H9 (cell line): Measurements from ENCODE around the gene UGT1A3. TPM values are rescaled to one million over a fixed set of nuclear protein-coding genes. Genes with fewer than 3 reads are reported as not detected.

Experiments
- DNase-seq: peaks from one replicate; pipeline ENCODE4 v3.0.0-alpha.2; 2017
- H2AFZ ChIP-seq: one replicate; pipeline ENCODE4 v1.6.1; 2013; ENCODE audit warnings: mild to moderate bottlenecking, low read length, control low read depth, moderate library complexity
- H2AK5ac ChIP-seq: 2 replicates; pipeline ENCODE4 v1.6.1; 2013; ENCODE audit warnings: low read length, control low read depth, mixed read lengths; ENCODE audit not compliant: insufficient read length
- H2BK120ac ChIP-seq: one replicate; pipeline ENCODE4 v1.6.1; 2013; ENCODE audit warnings: low read depth, mild to moderate bottlenecking, low read length, control low read depth, inconsistent platforms; ENCODE audit not compliant: poor library complexity, severe bottlenecking
- H2BK12ac ChIP-seq: 2 replicates; pipeline ENCODE4 v1.6.1; 2013; ENCODE audit warnings: low read length, control low read depth, mixed read lengths, low read depth; ENCODE audit not compliant: insufficient read length
- H2BK15ac ChIP-seq: 2 replicates; pipeline ENCODE4 v1.6.1; 2013; ENCODE audit warnings: low read depth, low read length, control low read depth
- H2BK20ac ChIP-seq: one replicate; pipeline ENCODE4 v1.6.1; 2013; ENCODE audit warnings: low read depth, mild to moderate bottlenecking, low read length, control low read depth, inconsistent platforms; ENCODE audit not compliant: poor library complexity, severe bottlenecking
- H2BK5ac ChIP-seq: 2 replicates; pipeline ENCODE4 v1.6.1; 2013; ENCODE audit warnings: low read length, control low read depth, mixed read lengths; ENCODE audit not compliant: insufficient read length
- H3K14ac ChIP-seq: 2 replicates; pipeline ENCODE4 v1.6.1; 2013; ENCODE audit warnings: low read length, control low read depth; ENCODE audit not compliant: insufficient read depth
- H3K18ac ChIP-seq: 2 replicates; pipeline ENCODE4 v1.6.1; 2013; ENCODE audit warnings: low read depth, mild to moderate bottlenecking, mixed read lengths, low read length, control low read depth; ENCODE audit not compliant: insufficient read length
- H3K23ac ChIP-seq: 2 replicates; pipeline ENCODE4 v1.6.1; 2013; ENCODE audit warnings: low read length, control low read depth, mixed read lengths, low read depth; ENCODE audit not compliant: insufficient read length
- H3K23me2 ChIP-seq: 2 replicates; pipeline ENCODE4 v1.6.1; 2013; ENCODE audit warnings: low read depth, mild to moderate bottlenecking, mixed read lengths, low read length, control low read depth; ENCODE audit not compliant: insufficient read length, poor library complexity, severe bottlenecking
- H3K27ac ChIP-seq: 2 replicates; pipeline ENCODE4 v1.5.1; 2013; ENCODE audit warnings: low read length, control low read depth, mixed read lengths, low read depth; ENCODE audit not compliant: insufficient read length
- H3K27me3 ChIP-seq: 2 replicates; pipeline ENCODE4 v1.6.1; 2013; ENCODE audit warnings: low read length, control low read depth, inconsistent platforms; ENCODE audit not compliant: insufficient read depth
- H3K4ac ChIP-seq: 2 replicates; pipeline ENCODE4 v1.6.1; 2013; ENCODE audit warnings: low read depth, mild to moderate bottlenecking, control low read depth, inconsistent platforms, low read length, moderate library complexity
- H3K4me1 ChIP-seq: 2 replicates; pipeline ENCODE4 v1.6.1; 2013; ENCODE audit warnings: low read length, control low read depth, inconsistent platforms; ENCODE audit not compliant: insufficient read depth
- H3K4me2 ChIP-seq: 2 replicates; pipeline ENCODE4 v1.6.1; 2013; ENCODE audit warnings: low read length, control low read depth, mixed read lengths; ENCODE audit not compliant: insufficient read length, insufficient read depth
- H3K56ac ChIP-seq: 2 replicates; pipeline ENCODE4 v1.6.1; 2013; ENCODE audit warnings: low read depth, mild to moderate bottlenecking, mixed read lengths, low read length, control low read depth; ENCODE audit not compliant: insufficient read length
- H3K79me1 ChIP-seq: 2 replicates; pipeline ENCODE4 v1.6.1; 2013; ENCODE audit warnings: low read depth, mild to moderate bottlenecking, moderate library complexity, low read length, control low read depth, inconsistent platforms; ENCODE audit not compliant: insufficient read depth, poor library complexity, severe bottlenecking
- H3K79me2 ChIP-seq: 2 replicates; pipeline ENCODE4 v1.6.1; 2013; ENCODE audit warnings: low read length, control low read depth, inconsistent platforms; ENCODE audit not compliant: insufficient read depth
- H3K9ac ChIP-seq: 2 replicates; pipeline ENCODE4 v1.6.1; 2013; ENCODE audit warnings: low read length, control low read depth, mixed read lengths; ENCODE audit not compliant: insufficient read length; ENCODE audit errors: extremely low read depth
- H3K9me3 ChIP-seq: one replicate; pipeline ENCODE4 v1.6.1; 2013; ENCODE audit warnings: low read depth, low read length, inconsistent platforms; ENCODE audit not compliant: control insufficient read depth
- H3T11ph ChIP-seq: one replicate; pipeline ENCODE4 v1.6.1; 2013; ENCODE audit warnings: mild to moderate bottlenecking, low read length, control low read depth, inconsistent platforms
- H4K20me1 ChIP-seq: one replicate; pipeline ENCODE4 v1.6.1; 2013; ENCODE audit not compliant: control insufficient read depth, insufficient read length, insufficient read depth
- H4K5ac ChIP-seq: 2 replicates; pipeline ENCODE4 v1.6.1; 2013; ENCODE audit warnings: low read depth, mild to moderate bottlenecking, mixed read lengths, low read length, control low read depth; ENCODE audit not compliant: insufficient read length
- H4K8ac ChIP-seq: replicated peaks from 2 replicates; pipeline ENCODE4 v1.6.1; 2013; ENCODE audit warnings: low read length, control low read depth, mixed read lengths, low read depth; ENCODE audit not compliant: insufficient read length
- H4K91ac ChIP-seq: 2 replicates; pipeline ENCODE4 v1.6.1; 2013; ENCODE audit warnings: low read depth, mild to moderate bottlenecking, moderate library complexity, mixed read lengths, low read length, control low read depth; ENCODE audit not compliant: insufficient read length
- H3K27ac Mint-ChIP-seq, 3 experiments: 2 replicates in 2 of 3; 3 replicates in 1 of 3; pipeline ENCODE4 v1.8.0; 2020 to 2021; ENCODE audit warnings: mixed read lengths in 3 of 3, mild to moderate bottlenecking in 1 of 3, moderate library complexity in 1 of 3
- H3K27me3 Mint-ChIP-seq: 2 replicates; pipeline ENCODE4 v1.8.0; 2021; ENCODE audit warnings: low read depth, mild to moderate bottlenecking, moderate library complexity, mixed read lengths
- H3K36me3 Mint-ChIP-seq, 3 experiments: 2 replicates in 2 of 3; 3 replicates in 1 of 3; pipeline ENCODE4 v1.8.0; 2020 to 2021; ENCODE audit warnings: low read depth in 3 of 3, mixed read lengths in 3 of 3; ENCODE audit not compliant: insufficient read depth in 1 of 3
- H3K4me1 Mint-ChIP-seq, 2 experiments: 2 replicates each; pipeline ENCODE4 v1.8.0; 2020; ENCODE audit warnings: mixed read lengths in 2 of 2
- H3K4me3 Mint-ChIP-seq, 2 experiments: 2 replicates in 1 of 2; 3 replicates in 1 of 2; pipeline ENCODE4 v1.8.0; 2020 to 2021; ENCODE audit warnings: mild to moderate bottlenecking in 2 of 2, mixed read lengths in 2 of 2, moderate library complexity in 1 of 2
- H3K9me3 Mint-ChIP-seq, 2 experiments: 2 replicates in 1 of 2; 3 replicates in 1 of 2; pipeline ENCODE4 v1.8.0; 2020; ENCODE audit warnings: mild to moderate bottlenecking in 2 of 2, mixed read lengths in 2 of 2, moderate library complexity in 1 of 2
- CTCF ChIP-seq: fragments of 200-600 bp; sonication (generic); conservative IDR thresholded peaks from 3 replicates; pipeline ENCODE4 v1.8.0; 2021; ENCODE audit warnings: antibody characterized with exemption, mild to moderate bottlenecking
- WGBS: extraction: QIAGEN DNeasy Blood & Tissue Kit; methylation state at CpG from one replicate; pipeline ENCODE4 v1.1.7; 2013; ENCODE audit warnings: missing lambda C conversion rate, low lambda C conversion rate, mixed read lengths; ENCODE audit not compliant: insufficient read length; ENCODE audit errors: extremely low coverage; 5-methylcytosine and 5-hydroxymethylcytosine counted together
- total RNA-seq: library from RNA; stranded (reverse); gene quantifications from 2 replicates; pipeline ENCODE4 v1.2.1, GENCODE V29; 2021

The UGT1A3 gene
- total RNA-seq, 1 experiment from 2014 or later = not detected

- no peaks in the 10 kb centered on the region for H3K23me2 ChIP-seq
- H3K4me1 Mint-ChIP-seq = peaks cover 2% of the 10 kb centered on the region in 2 experiments; a peak in 3 of 4 replicates
- WGBS = no CpG with 5 or more reads among the region's 17 CpGs
- H2AFZ ChIP-seq = no peak overlapping the region
- no peaks in the 10 kb centered on the region for H3K27me3 ChIP-seq
- H3K9me3 ChIP-seq = no peaks in the 10 kb centered on the region
- H4K20me1 ChIP-seq = no peaks in the 10 kb centered on the region
- no peak overlapping the region for H2BK12ac ChIP-seq
- H3K79me1 ChIP-seq = no peaks in the 10 kb centered on the region
- H3K18ac ChIP-seq = no peak overlapping the region
- H2BK15ac ChIP-seq = no peak overlapping the region
- H3K27ac Mint-ChIP-seq = 0 out of 7 replicates have a peak overlapping the region, but pooled peaks of 1 of the 3 experiments have one; percentile 18
- peaks cover 0 to 2% (median 0%) of the 10 kb centered on the region in 3 experiments; a peak in 2 of 7 replicates for H3K36me3 Mint-ChIP-seq
- no peak overlapping the region for H2BK120ac ChIP-seq
- no peak overlapping the region for H3K56ac ChIP-seq
- no peak overlapping the region for H2AK5ac ChIP-seq
- TF ChIP-seq CTCF = no peak
- no peak overlapping the region for H4K91ac ChIP-seq
- no peak overlapping the region for H3K14ac ChIP-seq
- H2BK5ac ChIP-seq = no peak overlapping the region
- peaks cover 2 to 3% of the 10 kb centered on the region in 2 experiments; a peak in 4 of 5 replicates for H3K9me3 Mint-ChIP-seq
- no peak overlapping the region for H2BK20ac ChIP-seq
- peaks cover 14% of the 10 kb centered on the region for H3K27me3 Mint-ChIP-seq
- H3K4me1 ChIP-seq = no peaks in the 10 kb centered on the region
- no peak overlapping the region for H3K4me3 Mint-ChIP-seq
- no peak overlapping the region for H3K9ac ChIP-seq
- H3K79me2 ChIP-seq = no peaks in the 10 kb centered on the region
- DNase-seq = peak; percentile 15
- H3K4ac ChIP-seq = no peak overlapping the region
- H4K8ac ChIP-seq = no peak overlapping the region
- H3K27ac ChIP-seq = no peak overlapping the region
- H3K4me2 ChIP-seq = no peak overlapping the region
- H4K5ac ChIP-seq = no peak overlapping the region
- no peak overlapping the region for H3T11ph ChIP-seq
- H3K23ac ChIP-seq = no peak overlapping the region
Measured at GRCh38 chr2:233794128-233794658, 65.4 kb downstream of the UGT1A3 start.
